IMR-90 (cell line): Measurements from ENCODE around the gene OR5B21.

ENCODE experiments used
- CHD1 ChIP-seq: IDR thresholded peaks from 2 replicates; pipeline ENCODE4 v1.6.1; 2012; ENCODE audit warnings: low read depth, low read length, improper control_type of control experiment
- FOS ChIP-seq: fragments of 150-350 bp; IDR thresholded peaks from 2 replicates; pipeline ENCODE4 v1.6.1; 2016; ENCODE audit warnings: low read depth, low read length
- MAFK ChIP-seq: IDR thresholded peaks from 2 replicates; pipeline ENCODE4 v1.6.1; 2012; ENCODE audit warnings: low read depth, low read length, improper control_type of control experiment
- POLR2A ChIP-seq: IDR thresholded peaks from 2 replicates; pipeline ENCODE4 v1.6.1; 2012; ENCODE audit warnings: mild to moderate bottlenecking, low read depth, low read length
- RAD21 ChIP-seq: IDR thresholded peaks from 2 replicates; pipeline ENCODE4 v1.6.1; 2012; ENCODE audit warnings: low read length, improper control_type of control experiment
- RFX5 ChIP-seq: IDR thresholded peaks from 2 replicates; pipeline ENCODE4 v1.8.0; 2012; ENCODE audit warnings: low read depth, mild to moderate bottlenecking, low read length, moderate library complexity
- TF ChIP-seq, protein P1 (sequence below): conservative IDR thresholded peaks from 2 replicates; pipeline ENCODE4 v1.5.1; 2012; ENCODE audit warnings: mild to moderate bottlenecking, low read depth, low read length, improper control_type of control experiment
- TF ChIP-seq, protein P2 (sequence below): fragments of 150-350 bp; IDR thresholded peaks from 2 replicates; pipeline ENCODE4 v1.6.1; 2017; ENCODE audit warnings: mild to moderate bottlenecking, antibody characterized with exemption, low read length, low read depth
- TF ChIP-seq, protein P3 (sequence below): fragments of 150-350 bp; IDR thresholded peaks from 2 replicates; pipeline ENCODE4 v1.6.1; 2016; ENCODE audit warnings: low read depth, mild to moderate bottlenecking, low read length, moderate library complexity, borderline replicate concordance

DNA sequence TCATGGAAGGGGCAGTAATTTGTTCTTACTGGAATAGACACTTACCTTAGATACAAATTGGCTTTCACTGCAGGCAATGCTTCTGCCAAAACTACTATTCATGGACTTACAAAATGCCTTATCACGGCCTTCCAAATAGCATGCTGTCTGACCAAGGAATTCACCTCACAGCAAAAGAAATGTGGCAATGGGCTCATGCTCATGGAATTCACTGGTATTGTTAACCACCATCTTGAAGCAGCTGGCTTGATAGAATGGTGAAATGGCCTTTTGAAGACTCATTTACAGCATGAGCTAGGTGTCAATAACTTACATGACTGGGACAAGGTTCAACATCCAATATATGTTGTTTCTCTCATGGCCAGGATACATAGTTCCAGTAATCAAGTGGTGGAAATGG, 21.9 kb downstream of the OR5B21 start:
- TF ChIP-seq, protein P1, sequence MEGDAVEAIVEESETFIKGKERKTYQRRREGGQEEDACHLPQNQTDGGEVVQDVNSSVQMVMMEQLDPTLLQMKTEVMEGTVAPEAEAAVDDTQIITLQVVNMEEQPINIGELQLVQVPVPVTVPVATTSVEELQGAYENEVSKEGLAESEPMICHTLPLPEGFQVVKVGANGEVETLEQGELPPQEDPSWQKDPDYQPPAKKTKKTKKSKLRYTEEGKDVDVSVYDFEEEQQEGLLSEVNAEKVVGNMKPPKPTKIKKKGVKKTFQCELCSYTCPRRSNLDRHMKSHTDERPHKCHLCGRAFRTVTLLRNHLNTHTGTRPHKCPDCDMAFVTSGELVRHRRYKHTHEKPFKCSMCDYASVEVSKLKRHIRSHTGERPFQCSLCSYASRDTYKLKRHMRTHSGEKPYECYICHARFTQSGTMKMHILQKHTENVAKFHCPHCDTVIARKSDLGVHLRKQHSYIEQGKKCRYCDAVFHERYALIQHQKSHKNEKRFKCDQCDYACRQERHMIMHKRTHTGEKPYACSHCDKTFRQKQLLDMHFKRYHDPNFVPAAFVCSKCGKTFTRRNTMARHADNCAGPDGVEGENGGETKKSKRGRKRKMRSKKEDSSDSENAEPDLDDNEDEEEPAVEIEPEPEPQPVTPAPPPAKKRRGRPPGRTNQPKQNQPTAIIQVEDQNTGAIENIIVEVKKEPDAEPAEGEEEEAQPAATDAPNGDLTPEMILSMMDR, result no peak
- TF ChIP-seq RFX5, result no peak
- TF ChIP-seq, protein P2, sequence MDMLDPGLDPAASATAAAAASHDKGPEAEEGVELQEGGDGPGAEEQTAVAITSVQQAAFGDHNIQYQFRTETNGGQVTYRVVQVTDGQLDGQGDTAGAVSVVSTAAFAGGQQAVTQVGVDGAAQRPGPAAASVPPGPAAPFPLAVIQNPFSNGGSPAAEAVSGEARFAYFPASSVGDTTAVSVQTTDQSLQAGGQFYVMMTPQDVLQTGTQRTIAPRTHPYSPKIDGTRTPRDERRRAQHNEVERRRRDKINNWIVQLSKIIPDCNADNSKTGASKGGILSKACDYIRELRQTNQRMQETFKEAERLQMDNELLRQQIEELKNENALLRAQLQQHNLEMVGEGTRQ, result no peak
- TF ChIP-seq RAD21, result no peak
- TF ChIP-seq MAFK, result no peak
- no peak for TF ChIP-seq POLR2A
- no peak for TF ChIP-seq FOS
- TF ChIP-seq, protein P3, sequence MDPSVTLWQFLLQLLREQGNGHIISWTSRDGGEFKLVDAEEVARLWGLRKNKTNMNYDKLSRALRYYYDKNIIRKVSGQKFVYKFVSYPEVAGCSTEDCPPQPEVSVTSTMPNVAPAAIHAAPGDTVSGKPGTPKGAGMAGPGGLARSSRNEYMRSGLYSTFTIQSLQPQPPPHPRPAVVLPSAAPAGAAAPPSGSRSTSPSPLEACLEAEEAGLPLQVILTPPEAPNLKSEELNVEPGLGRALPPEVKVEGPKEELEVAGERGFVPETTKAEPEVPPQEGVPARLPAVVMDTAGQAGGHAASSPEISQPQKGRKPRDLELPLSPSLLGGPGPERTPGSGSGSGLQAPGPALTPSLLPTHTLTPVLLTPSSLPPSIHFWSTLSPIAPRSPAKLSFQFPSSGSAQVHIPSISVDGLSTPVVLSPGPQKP, result no peak
- no peak for TF ChIP-seq CHD1
